Measurements from ENCODE around the gene MRPL36. TPM values are rescaled to one million over a fixed set of nuclear protein-coding genes. Genes with fewer than 3 reads are reported as not detected.

MRPL36 gene
- total RNA-seq, 6 donors from 2014 or later = 10.5 to 30.4 (median 21.5) TPM

GRCh38 chr5:1815071-1815786 is 15.6 kb upstream of the MRPL36 start:
- WGBS, 2 donors = 91 to 96% methylated on average over 17 to 18 of the region's 18 CpGs
- Histone ChIP-seq H3K27me3 (no peaks in the 10 kb centered on the region), H3K4me3 (no peak overlapping the region), H3K4me1 (no peaks in the 10 kb centered on the region), H3K27ac (no peak overlapping the region), H3K36me3 (peaks cover 25 to 95% (median 63%) of the 10 kb centered on the region in 4 donors), H3K9me3 (no peaks in the 10 kb centered on the region)
- peak in 1 of 2 donors; percentile 42 for DNase-seq
- no peak for TF ChIP-seq EP300 (IDR thresholded peaks at IDR 0.05)
- TF ChIP-seq POLR2A (IDR thresholded peaks at IDR 0.05) = no peak
- no peak for TF ChIP-seq POLR2AphosphoS5 (IDR thresholded peaks at IDR 0.05)
- no peak for TF ChIP-seq CTCF (IDR thresholded peaks at IDR 0.05)
- peak in 1 of 2 donors; percentile 27 for ATAC-seq (ENCODE audit: low FRiP score in 2 of 2)

- TF ChIP-seq POLR2A (IDR thresholded peaks at IDR 0.05) (no peak), EP300 (IDR thresholded peaks at IDR 0.05) (no peak), POLR2AphosphoS5 (IDR thresholded peaks at IDR 0.05) (no peak), CTCF (IDR thresholded peaks at IDR 0.05) (no peak)
- H3K27ac ChIP-seq = no peak overlapping the region
- WGBS, 2 donors = 96 to 97% methylated on average over 30 of the region's 30 CpGs
- H3K4me3 ChIP-seq = no peak overlapping the region
- H3K36me3 ChIP-seq = peaks cover 31 to 95% (median 68%) of the 10 kb centered on the region in 4 donors
- H3K27me3 ChIP-seq = no peaks in the 10 kb centered on the region
- no peak for ATAC-seq (ENCODE audit: low FRiP score in 2 of 2)
- DNase-seq = peak in 1 of 2 donors; percentile 46
- no peaks in the 10 kb centered on the region for H3K9me3 ChIP-seq
- H3K4me1 ChIP-seq = no peaks in the 10 kb centered on the region
Measured at GRCh38 chr5:1814183-1815020, 14.8 kb upstream of the MRPL36 start.

GRCh38 chr5:1810581-1811101 is 11.0 kb upstream of the MRPL36 start:
- DNase-seq (no peak), ATAC-seq (ENCODE audit: low FRiP score in 2 of 2) (no peak)
- WGBS, 2 donors = 95% methylated on average over 10 of the region's 10 CpGs
- Histone ChIP-seq H3K27me3 (no peaks in the 10 kb centered on the region), H3K27ac (no peak overlapping the region), H3K36me3 (peaks cover 34 to 98% (median 71%) of the 10 kb centered on the region in 4 donors), H3K4me3 (no peak overlapping the region), H3K4me1 (no peaks in the 10 kb centered on the region), H3K9me3 (no peaks in the 10 kb centered on the region)
- TF ChIP-seq EP300 (IDR thresholded peaks at IDR 0.05) (no peak), POLR2AphosphoS5 (IDR thresholded peaks at IDR 0.05) (no peak), POLR2A (IDR thresholded peaks at IDR 0.05) (no peak), CTCF (IDR thresholded peaks at IDR 0.05) (no peak)

DNA sequence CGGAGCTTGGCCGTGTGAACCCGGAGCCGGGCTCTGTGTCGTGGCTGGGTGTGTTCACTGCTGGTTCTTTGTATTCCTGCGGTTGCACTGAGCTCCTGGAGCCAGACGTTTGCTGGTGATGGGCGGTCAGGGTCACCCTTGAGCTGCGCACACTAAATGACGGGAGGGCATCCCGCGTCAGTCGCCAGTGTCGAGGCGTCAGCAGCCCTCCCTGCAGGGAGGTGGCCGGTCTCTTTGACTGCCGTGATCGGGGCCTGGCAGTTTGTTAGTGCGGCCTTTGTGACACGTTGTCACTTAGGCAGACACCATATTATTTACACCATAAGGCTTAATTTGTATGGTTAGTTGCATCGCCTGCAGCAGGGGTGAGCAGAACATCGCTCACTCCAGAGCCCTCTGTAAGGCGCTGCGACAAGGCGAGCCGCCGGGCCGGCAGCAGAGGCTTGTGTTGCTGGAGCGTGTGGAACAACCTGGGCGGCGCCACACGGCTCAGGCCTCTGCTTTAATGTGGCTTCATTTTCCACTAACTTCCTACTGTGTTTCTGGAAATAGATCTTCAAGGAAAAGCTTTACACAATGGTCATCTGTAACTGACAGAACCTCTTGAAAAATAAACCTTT is 9.9 kb upstream of the MRPL36 start:
- no peaks in the 10 kb centered on the region for H3K9me3 ChIP-seq
- ATAC-seq (ENCODE audit: low FRiP score in 2 of 2) (no peak), DNase-seq (no peak)
- no peaks in the 10 kb centered on the region for H3K27me3 ChIP-seq
- H3K4me3 ChIP-seq = no peak overlapping the region
- H3K27ac ChIP-seq = no peak overlapping the region
- peaks cover 28 to 98% (median 71%) of the 10 kb centered on the region in 4 donors for H3K36me3 ChIP-seq
- 92 to 93% methylated on average over 30 to 32 of the region's 32 CpGs for WGBS, 2 donors
- no peaks in the 10 kb centered on the region for H3K4me1 ChIP-seq
- TF ChIP-seq POLR2A (IDR thresholded peaks at IDR 0.05) (no peak), POLR2AphosphoS5 (IDR thresholded peaks at IDR 0.05) (no peak), EP300 (IDR thresholded peaks at IDR 0.05) (no peak), CTCF (IDR thresholded peaks at IDR 0.05) (no peak)
